Right renal cortex interstitium (tissue), 3 donors: ENCODE measurements around the gene FAM221A. TPM values are rescaled to one million over a fixed set of nuclear protein-coding genes. Genes with fewer than 3 reads are reported as not detected.
"Not testable (repeated sequence)": the region's sequence is repeated elsewhere in the genome, so short reads cannot be mapped to it uniquely, and the experiment has no call there.

ENCODE experiments used
- DNase-seq, 3 donors: peaks; one replicate each; pipeline ENCODE4 v3.0.0-alpha.2; 2013; ENCODE audit warnings: low read depth in 3 of 3, low spot score in 2 of 3
- polyA plus RNA-seq, 3 donors: library from polyadenylated mRNA; unstranded; fragments of 120-200 nt; gene quantifications; one replicate each; pipeline ENCODE4 v1.2.1, GENCODE V29; 2013; ENCODE audit not compliant: insufficient read length in 3 of 3

Gene FAM221A
- polyA plus RNA-seq, 3 donors: 12.8 to 17.7 (median 17.0) TPM

GRCh38 chr7:23698822-23699221 is 18.8 kb downstream of the FAM221A start:
- no peak for DNase-seq

GRCh38 chr7:23700046-23700445 is 20.0 kb downstream of the FAM221A start:
- DNase-seq: no peak

- DNase-seq: no peak
Observed at GRCh38 chr7:23709081-23709750, 29.2 kb downstream of the FAM221A start.

- DNase-seq: no peak
Observed at GRCh38 chr7:23710000-23710399, 30.0 kb downstream of the FAM221A start, which contains the start of gene STK31. STK31 (plus strand) TSS chr7:23710219; CDS start chr7:23710286, 67 bp downstream.

GRCh38 chr7:23712368-23713284 is 32.6 kb downstream of the FAM221A start:
- peak in 2 of 3 donors; percentile 41 to 51 for DNase-seq

- no peak for DNase-seq
Observed at GRCh38 chr7:23713285-23714149, 33.5 kb downstream of the FAM221A start.

GRCh38 chr7:23714150-23714464 is 34.1 kb downstream of the FAM221A start:
- no peak for DNase-seq

- no peak for DNase-seq
Observed at GRCh38 chr7:23714579-23714978, 34.6 kb downstream of the FAM221A start.

GRCh38 chr7:23715099-23715498 is 35.1 kb downstream of the FAM221A start:
- DNase-seq: no peak

GRCh38 chr7:23717788-23718187 is 37.8 kb downstream of the FAM221A start:
- DNase-seq: no peak

GRCh38 chr7:23721456-23721855 is 41.5 kb downstream of the FAM221A start:
- DNase-seq: no peak

- not testable (repeated sequence) for DNase-seq
Observed at GRCh38 chr7:23722587-23723216, 42.7 kb downstream of the FAM221A start.

- DNase-seq: not testable (repeated sequence)
Observed at GRCh38 chr7:23724113-23724512, 44.1 kb downstream of the FAM221A start.

GRCh38 chr7:23742051-23742450 is 62.1 kb downstream of the FAM221A start:
- no peak for DNase-seq

GRCh38 chr7:23743226-23743625 is 63.2 kb downstream of the FAM221A start:
- DNase-seq: no peak

- no peak for DNase-seq
Observed at GRCh38 chr7:23746629-23747028, 66.6 kb downstream of the FAM221A start.

- no peak for DNase-seq
Observed at GRCh38 chr7:23751852-23752251, 71.9 kb downstream of the FAM221A start.
